Ovary (tissue), 3 donors: Measurements from ENCODE around the gene CFAP97D1.

Source experiments
- CTCF ChIP-seq, 3 donors: fragments of 450-650 bp in 2 of 3; fragments of 200-600 bp in 1 of 3; IDR thresholded peaks; one replicate each; pipeline versions ENCODE4 v1.5.1 to v1.8.0; 2016 to 2022; ENCODE audit warnings: antibody characterized with exemption in 3 of 3, mild to moderate bottlenecking in 1 of 3
- EP300 ChIP-seq: sonication (generic); formaldehyde crosslinking; IDR thresholded peaks from one replicate; pipeline ENCODE4 v1.6.1; 2017; ENCODE audit warnings: antibody characterized with exemption
- donor health status: DM: no; HTN: no; CAD: no.

DNA sequence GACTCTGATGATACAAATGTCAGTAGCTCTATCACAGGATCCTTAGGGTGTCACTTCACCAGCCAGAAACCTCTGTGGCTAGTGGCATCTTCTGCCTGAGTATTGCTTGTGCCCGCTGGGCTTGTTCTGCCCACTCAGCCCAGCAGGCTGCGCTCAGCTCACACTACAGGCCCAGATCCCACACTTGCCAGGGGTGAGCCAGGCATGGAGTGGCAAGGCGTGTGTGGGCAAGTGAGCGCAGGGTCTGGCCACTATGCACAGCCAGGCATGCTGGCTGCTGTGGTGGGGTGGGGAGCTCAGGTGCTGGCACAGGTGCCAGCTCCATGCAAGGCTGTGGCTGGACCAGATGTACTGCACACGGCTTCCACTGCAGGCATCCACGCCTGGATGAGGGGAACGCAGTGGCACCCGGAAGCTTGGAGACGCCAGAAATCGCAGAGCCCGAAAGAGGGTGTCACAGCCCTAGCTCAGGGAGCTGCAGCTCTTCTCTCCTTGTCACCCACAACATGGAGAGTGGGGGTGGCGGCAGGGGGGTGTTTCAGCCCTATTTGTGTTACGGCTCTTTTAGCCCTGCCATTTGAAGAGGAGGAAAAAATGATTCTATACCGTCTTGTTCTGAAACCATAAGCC lies 10.2 kb downstream of the CFAP97D1 start:
- TF ChIP-seq EP300, result no peak
- no peak for TF ChIP-seq CTCF (IDR thresholded peaks at IDR 0.05)
